HG03135 (cell line): Measurements from ENCODE around the gene RILPL2.
"Not testable (repeated sequence)": the region's sequence is repeated elsewhere in the genome, so short reads cannot be mapped to it uniquely, and the experiment has no call there.

Source experiments
- ATAC-seq: cut with Tn5 transposase; IDR thresholded peaks from one replicate; pipeline ENCODE4 v1.9.1; 2021; ENCODE audit warnings: mild to moderate bottlenecking, moderate library complexity; ENCODE audit not compliant: unreplicated experiment

Gene RILPL2

DNA sequence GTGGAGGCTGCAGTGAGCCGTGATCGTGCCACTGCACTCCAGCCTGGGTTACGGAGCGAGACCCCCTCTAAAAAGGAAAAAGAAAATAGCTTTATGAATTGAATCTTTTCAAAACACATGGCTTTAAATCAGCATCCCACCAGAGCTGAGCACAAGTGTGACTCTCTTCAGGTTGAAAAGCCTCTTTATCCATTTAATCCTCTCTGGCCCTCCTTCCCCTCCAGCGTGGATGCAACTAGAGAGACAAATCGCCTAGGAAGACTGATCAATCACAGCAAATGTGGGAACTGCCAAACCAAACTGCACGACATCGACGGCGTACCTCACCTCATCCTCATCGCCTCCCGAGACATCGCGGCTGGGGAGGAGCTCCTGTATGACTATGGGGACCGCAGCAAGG lies 29.2 kb downstream of the RILPL2 start:
- not testable (repeated sequence) for ATAC-seq

GRCh38 chr12:123404581-123404980 lies 31.9 kb downstream of the RILPL2 start:
- ATAC-seq: no peak

- no peak for ATAC-seq
These were observed 34.5 kb downstream of the RILPL2 start for GRCh38 chr12:123401753-123402683.

GRCh38 chr12:123399255-123399617 lies 37.2 kb downstream of the RILPL2 start:
- ATAC-seq: no peak

DNA sequence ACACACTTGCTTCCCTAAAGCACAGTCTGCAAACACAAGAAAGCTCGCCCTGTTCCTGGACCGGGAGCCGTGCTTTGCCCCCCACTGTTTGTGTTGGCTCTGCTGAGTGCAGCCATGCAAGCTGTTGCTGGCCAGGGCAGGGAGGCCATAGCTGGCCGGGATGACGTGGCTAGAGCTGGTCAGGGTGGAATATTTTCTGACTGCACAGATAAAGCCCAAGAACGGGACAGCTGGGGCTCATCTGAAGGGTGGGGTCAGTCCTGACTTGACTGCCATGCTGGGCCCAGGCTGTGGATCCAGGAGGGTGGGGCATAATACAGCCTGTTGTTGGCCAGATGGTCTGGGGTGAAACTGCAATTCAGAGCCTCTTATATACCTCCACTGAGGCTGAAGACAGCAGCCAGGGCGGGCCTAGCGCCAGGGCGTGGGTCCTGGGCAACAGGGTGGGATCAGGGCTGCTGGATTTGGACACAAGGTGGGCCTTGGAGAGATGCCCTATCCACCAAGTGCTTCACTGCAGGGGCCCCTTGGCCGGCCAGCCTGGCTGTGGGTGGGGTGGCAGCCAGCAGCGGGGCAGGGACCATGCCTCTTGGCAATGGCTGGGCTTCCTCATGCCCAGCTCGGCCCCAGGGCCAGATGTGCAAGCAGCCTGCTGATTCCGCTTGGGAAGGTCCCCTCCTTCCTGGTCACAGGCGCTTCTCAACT lies 37.8 kb downstream of the RILPL2 start:
- ATAC-seq: no peak

DNA sequence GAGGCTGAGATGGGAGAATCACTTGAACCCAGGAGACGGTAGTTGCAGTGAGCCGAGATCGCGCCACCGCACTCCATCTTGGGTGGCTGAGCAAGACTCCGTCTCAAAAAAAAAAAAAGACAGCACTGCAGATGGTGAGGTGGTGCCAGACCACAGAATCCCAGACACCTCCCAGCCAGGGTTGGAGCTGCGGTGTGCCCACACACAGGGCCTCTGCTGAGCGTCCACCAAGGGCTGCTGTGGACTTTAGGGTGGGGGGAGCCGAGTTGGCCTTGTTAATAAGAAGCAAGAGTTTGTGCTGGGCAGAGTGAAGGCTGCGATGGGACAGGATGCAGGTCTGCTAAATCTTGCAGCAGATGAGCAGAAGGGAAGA lies 38.3 kb downstream of the RILPL2 start:
- no peak for ATAC-seq

- ATAC-seq: no peak
These were observed 39.1 kb downstream of the RILPL2 start for GRCh38 chr12:123397400-123397799.

- ATAC-seq: no peak
These were observed 39.5 kb downstream of the RILPL2 start for GRCh38 chr12:123396954-123397353.

- no peak for ATAC-seq
These were observed 39.9 kb downstream of the RILPL2 start for GRCh38 chr12:123396543-123396942.

DNA sequence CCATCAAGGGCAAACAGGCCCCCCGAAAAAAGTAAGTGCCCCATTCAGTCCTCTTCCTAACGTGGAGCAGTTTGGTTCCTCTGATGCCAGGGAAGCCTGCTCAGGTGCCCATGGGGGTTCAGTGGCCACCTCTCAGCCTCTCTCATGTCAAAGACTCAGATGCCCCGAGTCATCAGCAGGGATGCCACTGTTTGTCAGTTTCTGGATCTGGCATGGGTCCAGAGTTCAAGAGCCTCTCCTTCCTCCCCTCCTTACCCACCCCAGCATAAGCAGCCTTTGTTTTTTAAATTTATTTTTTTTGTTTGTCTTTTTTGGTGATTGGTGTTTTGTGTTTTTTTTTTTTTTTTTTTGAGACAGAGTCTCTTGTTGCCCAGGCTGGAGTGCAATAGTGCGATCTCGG lies 41.2 kb downstream of the RILPL2 start:
- ATAC-seq: no peak

GRCh38 chr12:123393747-123394146 lies 42.7 kb downstream of the RILPL2 start:
- no peak for ATAC-seq

GRCh38 chr12:123391546-123392343 lies 44.7 kb downstream of the RILPL2 start:
- ATAC-seq: no peak

DNA sequence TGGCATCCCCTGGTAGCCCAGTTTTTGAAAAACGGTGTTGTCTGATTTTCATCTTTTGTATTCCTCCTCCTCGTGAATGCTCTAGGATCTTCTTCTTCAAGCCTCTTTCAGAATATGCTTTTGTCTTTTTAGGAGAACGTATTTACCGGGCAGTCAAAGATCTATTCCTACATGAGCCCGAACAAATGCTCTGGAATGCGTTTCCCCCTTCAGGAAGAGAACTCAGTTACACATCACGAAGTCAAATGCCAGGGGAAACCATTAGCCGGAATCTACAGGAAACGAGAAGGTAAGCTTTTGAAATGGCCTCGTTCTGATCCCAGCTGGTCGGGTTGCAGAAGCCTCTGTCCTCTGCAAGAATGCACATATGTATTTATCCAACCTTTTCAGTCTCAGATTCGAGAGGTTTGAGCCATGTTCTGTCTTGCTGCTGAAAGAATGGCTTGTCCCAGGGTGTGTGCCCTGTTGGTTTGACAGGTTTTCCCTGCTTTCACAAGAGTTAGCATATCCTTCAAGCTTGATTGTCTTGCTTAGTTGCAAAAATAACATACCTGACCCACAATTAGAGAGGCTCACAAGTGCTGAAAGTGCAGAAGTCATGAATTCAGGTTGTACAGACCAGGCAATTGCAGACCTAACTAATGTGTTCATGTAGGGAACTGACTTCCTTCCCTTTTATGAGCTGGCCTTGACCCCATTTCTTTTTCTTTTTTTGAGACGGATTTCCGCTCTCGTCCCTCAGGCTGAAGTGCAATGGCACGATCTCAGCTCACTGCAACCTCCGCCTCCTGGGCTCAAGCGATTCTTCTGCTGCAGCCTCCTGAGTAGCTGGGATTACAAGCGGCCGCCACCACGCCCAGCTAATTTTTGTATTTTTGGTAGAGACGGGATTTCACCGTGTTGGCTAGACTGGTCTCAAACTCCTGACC lies 45.7 kb downstream of the RILPL2 start:
- no peak for ATAC-seq

GRCh38 chr12:123389560-123390351 lies 46.7 kb downstream of the RILPL2 start:
- ATAC-seq: peak; percentile 24

- no peak for ATAC-seq
These were observed 47.4 kb downstream of the RILPL2 start for GRCh38 chr12:123388951-123389559.

GRCh38 chr12:123388177-123388950 lies 48.1 kb downstream of the RILPL2 start:
- peak; percentile 28 for ATAC-seq

- ATAC-seq: no peak
These were observed 48.8 kb downstream of the RILPL2 start for GRCh38 chr12:123387508-123388176.

- ATAC-seq: not testable (repeated sequence)
These were observed 50.9 kb downstream of the RILPL2 start for GRCh38 chr12:123385536-123385935.
